GM12872 (cell line): ENCODE results near the gene GRAMD4.

ENCODE experiments used
- CTCF ChIP-seq: IDR thresholded peaks from 3 replicates; pipeline ENCODE4 v1.5.1; 2011; ENCODE audit warnings: low read depth, mild to moderate bottlenecking, low read length, moderate library complexity; ENCODE audit not compliant: insufficient read depth

GRAMD4 gene

GRCh38 chr22:46673662-46674236 is 53.6 kb downstream of the GRAMD4 start:
- TF ChIP-seq CTCF = no peak

GRCh38 chr22:46674367-46674781 is 54.2 kb downstream of the GRAMD4 start:
- TF ChIP-seq CTCF = no peak

- no peak for TF ChIP-seq CTCF
Measured at GRCh38 chr22:46674906-46675305, 54.7 kb downstream of the GRAMD4 start.

- TF ChIP-seq CTCF = no peak
Measured at GRCh38 chr22:46675479-46675878, 55.3 kb downstream of the GRAMD4 start.

- TF ChIP-seq CTCF = no peak
Measured at GRCh38 chr22:46675938-46676337, 55.8 kb downstream of the GRAMD4 start.

- TF ChIP-seq CTCF = no peak
Measured at GRCh38 chr22:46676479-46676878, 56.3 kb downstream of the GRAMD4 start.

GRCh38 chr22:46676881-46677280 is 56.7 kb downstream of the GRAMD4 start:
- no peak for TF ChIP-seq CTCF

- TF ChIP-seq CTCF = no peak
Measured at GRCh38 chr22:46677323-46678002, 57.3 kb downstream of the GRAMD4 start.
